ENCODE measurements around the gene KLRC4. TPM values are rescaled to one million over a fixed set of nuclear protein-coding genes. Genes with fewer than 3 reads are reported as not detected.
"Not testable (repeated sequence)": the region's sequence is repeated elsewhere in the genome, so short reads cannot be mapped to it uniquely, and the experiment has no call there.

KLRC4 gene
- total RNA-seq, 1 experiment from 2014 or later, result not detected

- H3K4me1 Mint-ChIP-seq (ENCODE audit: low read depth, unreplicated experiment), result no peaks in the 10 kb centered on the region
- H3K36me3 Mint-ChIP-seq (ENCODE audit: insufficient read depth, unreplicated experiment), result no peaks in the 10 kb centered on the region
- Histone ChIP-seq H3K36me3 (ENCODE audit: control insufficient read depth, insufficient read depth, low read length) (no peaks in the 10 kb centered on the region), H3K27me3 (replicated peaks; ENCODE audit: control insufficient read depth, insufficient read depth, low read length) (no peaks in the 10 kb centered on the region), H3K4me3 (ENCODE audit: low read depth, low read length) (no peak overlapping the region), H3K9me3 (no peaks in the 10 kb centered on the region), H3K4me1 (no peaks in the 10 kb centered on the region)
- intact Hi-C loops (cut with micrococcal nuclease; ENCODE audit: unreplicated experiment), result no loop called here
- ChIA-PET POLR2A (no interaction called here), CTCF (no interaction called here)
- no TSS peak for BruUV-seq (replicated peaks)
- TF ChIP-seq CTCF (IDR thresholded peaks at IDR 0.05; ENCODE audit: insufficient read depth in 1 of 2, low read depth in 1 of 2, low read length in 1 of 2, severe bottlenecking in 1 of 2, unreplicated experiment in 1 of 2), result no peak
- H3K27ac Mint-ChIP-seq (ENCODE audit: unreplicated experiment), result no peak overlapping the region
- no peaks in the 10 kb centered on the region for H3K27me3 Mint-ChIP-seq (ENCODE audit: insufficient read depth, unreplicated experiment)
- H3K4me3 Mint-ChIP-seq (ENCODE audit: unreplicated experiment), result no peak overlapping the region
- no peaks in the 10 kb centered on the region for H3K9me3 Mint-ChIP-seq (ENCODE audit: unreplicated experiment)
- DNase-seq, result no peak
Observed at GRCh38 chr12:10448236-10448635, 38.7 kb upstream of the KLRC4 start.

- intact Hi-C loops (cut with micrococcal nuclease; ENCODE audit: unreplicated experiment); DNase-seq; H3K9me3 Mint-ChIP-seq (ENCODE audit: unreplicated experiment); H3K27me3 Mint-ChIP-seq (ENCODE audit: insufficient read depth, unreplicated experiment); H3K4me1 Mint-ChIP-seq (ENCODE audit: low read depth, unreplicated experiment); H3K9me3 ChIP-seq; H3K36me3 Mint-ChIP-seq (ENCODE audit: insufficient read depth, unreplicated experiment); H3K27me3 ChIP-seq (replicated peaks; ENCODE audit: control insufficient read depth, insufficient read depth, low read length); H3K36me3 ChIP-seq (ENCODE audit: control insufficient read depth, insufficient read depth, low read length); H3K4me3 Mint-ChIP-seq (ENCODE audit: unreplicated experiment); H3K4me1 ChIP-seq; CTCF ChIA-PET; H3K4me3 ChIP-seq (ENCODE audit: low read depth, low read length); BruUV-seq (replicated peaks); POLR2A ChIA-PET; H3K27ac Mint-ChIP-seq (ENCODE audit: unreplicated experiment): not testable (repeated sequence)
Observed at GRCh38 chr12:10446052-10446451, 36.5 kb upstream of the KLRC4 start.

GRCh38 chr12:10441144-10441543 is 31.6 kb upstream of the KLRC4 start:
- H3K9me3 Mint-ChIP-seq (ENCODE audit: unreplicated experiment); H3K4me1 Mint-ChIP-seq (ENCODE audit: low read depth, unreplicated experiment); CTCF ChIA-PET; BruUV-seq (replicated peaks); DNase-seq; H3K27me3 Mint-ChIP-seq (ENCODE audit: insufficient read depth, unreplicated experiment); POLR2A ChIA-PET; H3K36me3 ChIP-seq (ENCODE audit: control insufficient read depth, insufficient read depth, low read length); H3K36me3 Mint-ChIP-seq (ENCODE audit: insufficient read depth, unreplicated experiment); intact Hi-C loops (cut with micrococcal nuclease; ENCODE audit: unreplicated experiment); H3K27ac Mint-ChIP-seq (ENCODE audit: unreplicated experiment); H3K4me3 Mint-ChIP-seq (ENCODE audit: unreplicated experiment); H3K4me1 ChIP-seq; H3K27me3 ChIP-seq (replicated peaks; ENCODE audit: control insufficient read depth, insufficient read depth, low read length); H3K4me3 ChIP-seq (ENCODE audit: low read depth, low read length); H3K9me3 ChIP-seq: not testable (repeated sequence)

- H3K27me3 Mint-ChIP-seq (ENCODE audit: insufficient read depth, unreplicated experiment); H3K9me3 ChIP-seq; H3K4me1 ChIP-seq; BruUV-seq (replicated peaks); H3K36me3 Mint-ChIP-seq (ENCODE audit: insufficient read depth, unreplicated experiment); H3K4me3 Mint-ChIP-seq (ENCODE audit: unreplicated experiment); H3K36me3 ChIP-seq (ENCODE audit: control insufficient read depth, insufficient read depth, low read length); DNase-seq; H3K27me3 ChIP-seq (replicated peaks; ENCODE audit: control insufficient read depth, insufficient read depth, low read length); H3K4me1 Mint-ChIP-seq (ENCODE audit: low read depth, unreplicated experiment); POLR2A ChIA-PET; intact Hi-C loops (cut with micrococcal nuclease; ENCODE audit: unreplicated experiment); CTCF ChIA-PET; H3K4me3 ChIP-seq (ENCODE audit: low read depth, low read length); H3K9me3 Mint-ChIP-seq (ENCODE audit: unreplicated experiment); H3K27ac Mint-ChIP-seq (ENCODE audit: unreplicated experiment): not testable (repeated sequence)
Observed at GRCh38 chr12:10439608-10440274, 30.2 kb upstream of the KLRC4 start.

- BruUV-seq (replicated peaks); H3K36me3 Mint-ChIP-seq (ENCODE audit: insufficient read depth, unreplicated experiment); H3K4me1 ChIP-seq; H3K4me1 Mint-ChIP-seq (ENCODE audit: low read depth, unreplicated experiment); CTCF ChIA-PET; POLR2A ChIA-PET; intact Hi-C loops (cut with micrococcal nuclease; ENCODE audit: unreplicated experiment); H3K4me3 Mint-ChIP-seq (ENCODE audit: unreplicated experiment); H3K27ac Mint-ChIP-seq (ENCODE audit: unreplicated experiment); H3K9me3 ChIP-seq; DNase-seq; H3K9me3 Mint-ChIP-seq (ENCODE audit: unreplicated experiment); H3K27me3 Mint-ChIP-seq (ENCODE audit: insufficient read depth, unreplicated experiment); H3K27me3 ChIP-seq (replicated peaks; ENCODE audit: control insufficient read depth, insufficient read depth, low read length); H3K4me3 ChIP-seq (ENCODE audit: low read depth, low read length); H3K36me3 ChIP-seq (ENCODE audit: control insufficient read depth, insufficient read depth, low read length): not testable (repeated sequence)
Observed at GRCh38 chr12:10437601-10438000, 28.0 kb upstream of the KLRC4 start.

- H3K4me3 ChIP-seq (ENCODE audit: low read depth, low read length); CTCF ChIA-PET; H3K9me3 Mint-ChIP-seq (ENCODE audit: unreplicated experiment): not testable (repeated sequence)
Observed at GRCh38 chr12:10435816-10436215, 26.3 kb upstream of the KLRC4 start, which contains the start of gene KLRC2. KLRC2 (minus strand) TSS chr12:10436010; CDS start chr12:10435986, 24 bp downstream.

More at GRCh38 chr12:10435816-10436215, 26.3 kb upstream of the KLRC4 start, which contains the start of gene KLRC2:
- H3K4me1 Mint-ChIP-seq (ENCODE audit: low read depth, unreplicated experiment); H3K4me3 Mint-ChIP-seq (ENCODE audit: unreplicated experiment); H3K36me3 ChIP-seq (ENCODE audit: control insufficient read depth, insufficient read depth, low read length); H3K4me1 ChIP-seq; H3K27me3 Mint-ChIP-seq (ENCODE audit: insufficient read depth, unreplicated experiment); POLR2A ChIA-PET; DNase-seq; H3K9me3 ChIP-seq; BruUV-seq (replicated peaks); H3K27me3 ChIP-seq (replicated peaks; ENCODE audit: control insufficient read depth, insufficient read depth, low read length); H3K27ac Mint-ChIP-seq (ENCODE audit: unreplicated experiment); H3K36me3 Mint-ChIP-seq (ENCODE audit: insufficient read depth, unreplicated experiment); intact Hi-C loops (cut with micrococcal nuclease; ENCODE audit: unreplicated experiment): not testable (repeated sequence)

Measured in Caco-2 (cell line).